ENCODE data around the gene ZMIZ2.
"Not testable (repeated sequence)": the region's sequence is repeated elsewhere in the genome, so short reads cannot be mapped to it uniquely, and the experiment has no call there.

Gene ZMIZ2

GRCh38 chr7:44769776-44770294, 21.2 kb downstream of the ZMIZ2 start:
- peak; percentile 54 for DNase-seq (ENCODE audit: low read depth)

GRCh38 chr7:44771358-44771757, 22.7 kb downstream of the ZMIZ2 start:
- no peak for DNase-seq (ENCODE audit: low read depth)

- DNase-seq (ENCODE audit: low read depth), result no peak
Observed at GRCh38 chr7:44772440-44772839, 23.8 kb downstream of the ZMIZ2 start.

- DNase-seq (ENCODE audit: low read depth), result no peak
Observed at GRCh38 chr7:44772867-44773266, 24.2 kb downstream of the ZMIZ2 start.

GRCh38 chr7:44774486-44774885, 25.8 kb downstream of the ZMIZ2 start:
- not testable (repeated sequence) for DNase-seq (ENCODE audit: low read depth)

- no peak for DNase-seq (ENCODE audit: low read depth)
Observed at GRCh38 chr7:44775383-44776107, 26.9 kb downstream of the ZMIZ2 start.

- no peak for DNase-seq (ENCODE audit: low read depth)
Observed at GRCh38 chr7:44776211-44776610, 27.6 kb downstream of the ZMIZ2 start.

- no peak for DNase-seq (ENCODE audit: low read depth)
Observed at GRCh38 chr7:44782460-44782859, 33.8 kb downstream of the ZMIZ2 start.

GRCh38 chr7:44783407-44783806, 34.8 kb downstream of the ZMIZ2 start:
- no peak for DNase-seq (ENCODE audit: low read depth)

GRCh38 chr7:44784364-44784763, 35.7 kb downstream of the ZMIZ2 start:
- no peak for DNase-seq (ENCODE audit: low read depth)

GRCh38 chr7:44785218-44785617, 36.6 kb downstream of the ZMIZ2 start:
- DNase-seq (ENCODE audit: low read depth), result not testable (repeated sequence)

GRCh38 chr7:44787041-44787440, 38.4 kb downstream of the ZMIZ2 start:
- DNase-seq (ENCODE audit: low read depth), result no peak

GRCh38 chr7:44787762-44788161, 39.1 kb downstream of the ZMIZ2 start:
- no peak for DNase-seq (ENCODE audit: low read depth)

- no peak for DNase-seq (ENCODE audit: low read depth)
Observed at GRCh38 chr7:44789990-44790389, 41.3 kb downstream of the ZMIZ2 start.

GRCh38 chr7:44791278-44792219, 42.9 kb downstream of the ZMIZ2 start:
- DNase-seq (ENCODE audit: low read depth), result no peak

GRCh38 chr7:44793919-44794318, 45.3 kb downstream of the ZMIZ2 start:
- DNase-seq (ENCODE audit: low read depth), result no peak

GRCh38 chr7:44794331-44794730, 45.7 kb downstream of the ZMIZ2 start:
- DNase-seq (ENCODE audit: low read depth), result no peak

- peak; percentile 12 for DNase-seq (ENCODE audit: low read depth)
Observed at GRCh38 chr7:44796034-44796503, 47.4 kb downstream of the ZMIZ2 start.

- peak; percentile 98 for DNase-seq (ENCODE audit: low read depth)
Observed at GRCh38 chr7:44796504-44797328, 48.1 kb downstream of the ZMIZ2 start, which contains the start of gene PPIA. PPIA (plus strand) TSS chr7:44796681; CDS start chr7:44796725, 44 bp downstream.

- peak; percentile 71 for DNase-seq (ENCODE audit: low read depth)
Observed at GRCh38 chr7:44797329-44798258, 48.9 kb downstream of the ZMIZ2 start.
